Pancreas (tissue), 10 donors: ENCODE data around the gene DOK5. TPM values are rescaled to one million over a fixed set of nuclear protein-coding genes. Genes with fewer than 3 reads are reported as not detected.

Experiments
- ATAC-seq, 4 donors: fragments of 200-7000 bp; cut with Tn5 transposase; one replicate each; pipeline versions ENCODE4 v1.8.0 to v1.9.1; 2020; ENCODE audit warnings: mild to moderate bottlenecking in 4 of 4, moderate library complexity in 4 of 4
- DNase-seq, 6 donors: peaks; one replicate each; pipeline ENCODE4 v3.0.0-alpha.2; 2020
- FAIRE-seq: peaks from 2 replicates; lab custom pipeline; 2012; peaks lifted over from hg19 to GRCh38; lab: Jason Lieb, UNC
- H3K27ac ChIP-seq, 4 donors: fragments of 200-600 bp; sonication (generic); 1 replicate in 3 of 4; 2 replicates in 1 of 4; pipeline versions ENCODE4 v1.5.0 to v1.8.0; 2020
- H3K27me3 ChIP-seq, 4 donors: fragments of 200-600 bp; one replicate each; pipeline ENCODE4 v1.8.0; 2021
- H3K36me3 ChIP-seq, 3 donors: fragments of 200-600 bp; sonication (generic) in 1 of 3; one replicate each; pipeline versions ENCODE4 v1.5.0 to v1.8.0; 2020 to 2021
- H3K4me1 ChIP-seq, 3 donors: fragments of 200-600 bp; one replicate each; pipeline ENCODE4 v1.8.0; 2021
- H3K4me3 ChIP-seq, 4 donors: fragments of 200-600 bp; sonication (generic) in 2 of 4; one replicate each; pipeline versions ENCODE4 v1.5.0 to v1.8.0; 2020 to 2021
- H3K9me3 ChIP-seq, 4 donors: fragments of 200-600 bp; one replicate each; pipeline ENCODE4 v1.8.0; 2021
- CTCF ChIP-seq, 4 donors: fragments of 200-600 bp; sonication (generic) in 3 of 4; IDR thresholded peaks; one replicate each; pipeline versions ENCODE4 v1.5.0 to v1.8.0; 2021; ENCODE audit warnings: antibody characterized with exemption in 4 of 4
- WGBS, 2 donors: extraction: QIAGEN DNeasy Blood & Tissue Kit; methylation state at CpG; one replicate each; pipeline ENCODE4 v1.1.7; 2013; 5-methylcytosine and 5-hydroxymethylcytosine counted together
- intact Hi-C, 3 donors: fragments of 100-400 bp; cut with DNase I; formaldehyde crosslinking; loops; one replicate each; pipeline versions ENCODE4 v1.11.1 to v1.14.2; 2022
- polyA plus RNA-seq, 2 donors: library from polyadenylated mRNA; stranded (reverse); fragments of 200-250 nt; gene quantifications; one replicate each; pipeline ENCODE4 v1.2.3, GENCODE V29; 2013
- total RNA-seq, 6 donors: library from RNA; stranded (reverse); fragmentation: NEBNext Ultra II Directional in 4 of 6; extraction: Animal tissue kit (Norgen Biotek cat#: 25700) in 4 of 6; gene quantifications; one replicate each; pipeline versions ENCODE4 v1.2.1 to v1.2.4, GENCODE V29; 2021 to 2023
- donor health status: healthy with polysubstance abuse.
- donor health status: DM: no; HTN: no; CAD: no; lungs with moderate emphysema.
- donor health status: DM: no; HTN: no; CAD: no.
- donor health status: control.
- donor health status: control.
- donor health status: Bipolar disorder and iron deficiency.
- donor health status: DM: yes; HTN: yes; CAD: no.
- donor health status: DM: no; HTN: no; CAD: no.
- donor health status: DM: no; HTN: no; CAD: no.
- donor health status: DM: yes; HTN: yes; CAD: no.

The DOK5 gene
- total and polyA plus RNA-seq, 8 donors: 0.24 to 1.2 (median 0.51) TPM

- Histone ChIP-seq H3K4me3 (no peak overlapping the region), H3K4me1 (no peaks in the 10 kb centered on the region), H3K27ac (no peak overlapping the region), H3K9me3 (no peaks in the 10 kb centered on the region), H3K27me3 (no peaks in the 10 kb centered on the region), H3K36me3 (no peaks in the 10 kb centered on the region)
- TF ChIP-seq CTCF (IDR thresholded peaks at IDR 0.05): no peak
- FAIRE-seq (no peak), DNase-seq (no peak), ATAC-seq (no peak)
- intact Hi-C loops: no loop called here
- 91 to 93% methylated on average over 1 of the region's 1 CpG for WGBS, 2 donors
Measured at GRCh38 chr20:54665812-54666211, 190.4 kb downstream of the DOK5 start.

GRCh38 chr20:54668271-54669039 is 193.1 kb downstream of the DOK5 start:
- WGBS, 2 donors: 7 to 8% methylated on average over 12 of the region's 12 CpGs
- DNase-seq (peak in 5 of 6 donors; percentile 29 to 63 (median 41)), FAIRE-seq (no peak), ATAC-seq (peak; percentile 75 to 97 (median 91))
- H3K36me3 ChIP-seq: no peaks in the 10 kb centered on the region
- H3K27ac ChIP-seq: no peak overlapping the region
- no peaks in the 10 kb centered on the region for H3K9me3 ChIP-seq
- peak overlapping the region in 2 of 4 donors; percentile 5 to 19 for H3K4me3 ChIP-seq
- intact Hi-C loops: no loop called here
- H3K4me1 ChIP-seq: no peaks in the 10 kb centered on the region
- peak; percentile 46 to 78 (median 66) for TF ChIP-seq CTCF (IDR thresholded peaks at IDR 0.05)
- no peaks in the 10 kb centered on the region for H3K27me3 ChIP-seq

GRCh38 chr20:54669040-54669363 is 193.6 kb downstream of the DOK5 start:
- FAIRE-seq (no peak), DNase-seq (no peak), ATAC-seq (peak in 1 of 4 donors; percentile 41)
- intact Hi-C loops: no loop called here
- Histone ChIP-seq H3K9me3 (no peaks in the 10 kb centered on the region), H3K36me3 (no peaks in the 10 kb centered on the region), H3K4me1 (no peaks in the 10 kb centered on the region), H3K27me3 (no peaks in the 10 kb centered on the region), H3K4me3 (peak overlapping the region in 1 of 4 donors; percentile 19), H3K27ac (no peak overlapping the region)
- WGBS, 2 donors: 33 to 43% methylated on average over 4 of the region's 4 CpGs
- no peak for TF ChIP-seq CTCF (IDR thresholded peaks at IDR 0.05)

- WGBS, 2 donors: 55 to 64% methylated on average over 1 of the region's 1 CpG
- no peak for DNase-seq
- TF ChIP-seq CTCF (IDR thresholded peaks at IDR 0.05): no peak
- Histone ChIP-seq H3K9me3 (no peaks in the 10 kb centered on the region), H3K4me1 (no peaks in the 10 kb centered on the region), H3K27me3 (no peaks in the 10 kb centered on the region), H3K4me3 (no peak overlapping the region), H3K27ac (no peak overlapping the region), H3K36me3 (no peaks in the 10 kb centered on the region)
- ATAC-seq: no peak
- intact Hi-C loops: no loop called here
- FAIRE-seq: no peak
Measured at GRCh38 chr20:54678253-54678652, 202.9 kb downstream of the DOK5 start.

- ATAC-seq (peak; percentile 12 to 49 (median 42)), DNase-seq (no peak), FAIRE-seq (no peak)
- Histone ChIP-seq H3K9me3 (no peaks in the 10 kb centered on the region), H3K27ac (no peak overlapping the region), H3K4me3 (no peak overlapping the region), H3K36me3 (no peaks in the 10 kb centered on the region), H3K27me3 (no peaks in the 10 kb centered on the region), H3K4me1 (no peaks in the 10 kb centered on the region)
- intact Hi-C loops: loop anchor here in 1 of 3 donors (5.0 kb wide), 1 partner anchor 47 kb away; no protein-coding TSS in a partner anchor
- WGBS, 2 donors: 19 to 21% methylated on average over 5 of the region's 5 CpGs
- TF ChIP-seq CTCF (IDR thresholded peaks at IDR 0.05): no peak
Measured at GRCh38 chr20:54680439-54680838, 205.0 kb downstream of the DOK5 start.
